GM20000 (cell line): ENCODE results near the gene DNMT3A.
A peak's percentile ranks its signal among the peaks of the same experiment; 100 is the strongest.

ENCODE experiments used
- DNase-seq: peaks from one replicate; pipeline ENCODE4 v3.0.0; 2012; ENCODE audit warnings: low spot score
- CTCF ChIP-seq: IDR thresholded peaks from 2 replicates; pipeline ENCODE4 v1.5.1; 2012; ENCODE audit warnings: mild to moderate bottlenecking, control low read depth; ENCODE audit errors: extremely low read depth, missing control alignments

Gene DNMT3A

GRCh38 chr2:25342372-25343186 lies 854 bp upstream of the DNMT3A start:
- DNase-seq = peak; percentile 95
- TF ChIP-seq CTCF = peak; percentile 96

- no peak for TF ChIP-seq CTCF
- DNase-seq = peak; percentile 90
These were observed 556 bp downstream of the DNMT3A start for GRCh38 chr2:25341011-25341727.

GRCh38 chr2:25340181-25340921 lies 1.4 kb downstream of the DNMT3A start:
- TF ChIP-seq CTCF = no peak
- DNase-seq = peak; percentile 62

- no peak for DNase-seq
- no peak for TF ChIP-seq CTCF
These were observed 1.9 kb downstream of the DNMT3A start for GRCh38 chr2:25339791-25340180.

GRCh38 chr2:25339211-25339674 lies 2.5 kb downstream of the DNMT3A start:
- DNase-seq = no peak
- no peak for TF ChIP-seq CTCF

GRCh38 chr2:25338401-25338800 lies 3.3 kb downstream of the DNMT3A start:
- DNase-seq = no peak
- no peak for TF ChIP-seq CTCF
